ENCODE measurements around the gene ASAP2.
"Not testable (repeated sequence)": the region's sequence is repeated elsewhere in the genome, so short reads cannot be mapped to it uniquely, and the experiment has no call there.

Gene ASAP2

GRCh38 chr2:9214873-9215272 lies 8.3 kb downstream of the ASAP2 start:
- no peaks in the 10 kb centered on the region for H3K4me1 Mint-ChIP-seq (ENCODE audit: low read depth)
- peaks cover 27% of the 10 kb centered on the region for H3K27me3 Mint-ChIP-seq
- H3K9me3 Mint-ChIP-seq = no peaks in the 10 kb centered on the region
- no peak overlapping the region for H3K4me3 Mint-ChIP-seq
- no peak overlapping the region for H3K27ac Mint-ChIP-seq
- no peaks in the 10 kb centered on the region for H3K36me3 Mint-ChIP-seq (ENCODE audit: low read depth)

DNA sequence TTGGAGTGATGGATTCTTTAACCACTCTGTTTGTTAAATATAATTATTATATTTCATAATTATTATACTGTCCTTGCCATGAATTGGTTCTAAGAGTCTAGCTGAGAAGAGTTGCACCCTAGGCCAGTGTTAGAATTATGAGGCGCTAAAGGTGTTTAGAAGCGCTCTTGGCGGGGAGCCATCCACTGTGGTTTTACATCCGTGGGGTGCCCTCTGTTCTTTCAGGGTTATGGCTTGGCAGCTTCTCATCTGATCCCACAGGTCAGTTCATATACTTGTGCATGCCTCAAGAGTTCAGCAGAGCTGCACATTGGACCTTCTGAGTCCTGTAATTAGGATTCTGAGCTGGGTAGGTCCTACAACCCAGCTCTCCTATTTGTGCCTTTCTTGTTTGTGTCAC lies 9.1 kb downstream of the ASAP2 start:
- H3K9me3 Mint-ChIP-seq = no peaks in the 10 kb centered on the region
- H3K4me1 Mint-ChIP-seq (ENCODE audit: low read depth) = no peaks in the 10 kb centered on the region
- H3K27ac Mint-ChIP-seq = no peak overlapping the region
- peaks cover 21% of the 10 kb centered on the region for H3K27me3 Mint-ChIP-seq
- no peaks in the 10 kb centered on the region for H3K36me3 Mint-ChIP-seq (ENCODE audit: low read depth)
- H3K4me3 Mint-ChIP-seq = no peak overlapping the region

- not testable (repeated sequence) for H3K4me3 Mint-ChIP-seq; H3K4me1 Mint-ChIP-seq (ENCODE audit: low read depth); H3K27ac Mint-ChIP-seq; H3K9me3 Mint-ChIP-seq; H3K36me3 Mint-ChIP-seq (ENCODE audit: low read depth)
- H3K27me3 Mint-ChIP-seq = peaks cover 22% of the 10 kb centered on the region
These were observed 9.5 kb downstream of the ASAP2 start for GRCh38 chr2:9216143-9216542.

DNA sequence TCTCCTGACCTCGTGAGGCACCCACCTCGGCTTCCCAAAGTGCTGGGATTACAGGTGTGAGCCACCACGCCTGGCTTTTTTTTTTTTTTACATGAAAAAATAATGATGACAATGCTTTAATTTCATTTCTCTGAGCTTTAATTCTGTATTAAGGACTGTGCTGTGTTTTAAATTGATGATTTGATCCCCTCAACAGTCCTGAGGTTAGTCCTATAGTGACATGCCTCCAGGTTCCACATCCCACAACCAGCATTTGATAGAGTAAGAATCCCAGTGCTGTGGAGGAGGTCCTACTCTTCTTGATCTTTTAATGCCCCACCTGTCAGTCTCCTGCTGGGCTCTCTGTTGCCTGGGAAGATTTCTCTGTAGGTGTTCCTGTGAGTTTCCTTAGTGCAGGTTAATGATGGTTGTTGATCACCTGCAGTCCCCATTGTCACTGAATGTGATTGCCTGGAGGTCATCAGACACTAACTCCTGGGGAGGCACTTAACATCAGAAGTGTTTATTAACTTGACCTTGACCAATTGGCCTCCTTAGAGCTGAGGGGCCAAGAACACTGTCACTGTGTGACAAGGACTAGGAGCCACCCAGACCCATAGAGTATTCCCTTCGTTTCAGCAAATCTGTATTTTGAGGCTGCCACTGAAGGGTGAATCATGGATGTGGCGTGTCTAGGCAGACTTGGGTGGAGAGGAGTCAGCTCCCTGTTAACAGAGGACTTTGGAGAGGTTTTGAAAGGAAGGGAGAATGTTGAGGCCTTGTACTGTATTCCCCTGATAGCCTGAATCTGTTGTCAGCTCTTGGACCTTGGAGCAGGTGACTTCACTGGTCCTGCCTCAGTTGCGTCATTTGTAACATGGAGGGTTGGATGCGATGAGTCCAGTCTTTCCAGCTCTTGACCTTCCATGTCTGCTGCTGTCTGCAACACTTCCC lies 11.5 kb downstream of the ASAP2 start:
- H3K4me1 Mint-ChIP-seq (ENCODE audit: low read depth) = no peaks in the 10 kb centered on the region
- no peak overlapping the region for H3K4me3 Mint-ChIP-seq

GRCh38 chr2:9219027-9219445 lies 12.4 kb downstream of the ASAP2 start:
- Mint-ChIP-seq H3K27ac (no peak overlapping the region), H3K4me1 (ENCODE audit: low read depth) (no peaks in the 10 kb centered on the region), H3K36me3 (ENCODE audit: low read depth) (no peaks in the 10 kb centered on the region), H3K27me3 (peaks cover 12% of the 10 kb centered on the region), H3K4me3 (no peak overlapping the region), H3K9me3 (no peaks in the 10 kb centered on the region)

More for the DNA sequence above, 11.5 kb downstream of the ASAP2 start:
- Mint-ChIP-seq H3K9me3 (no peaks in the 10 kb centered on the region), H3K27me3 (peaks cover 16% of the 10 kb centered on the region), H3K27ac (no peak overlapping the region), H3K36me3 (ENCODE audit: low read depth) (no peaks in the 10 kb centered on the region)

- no peak overlapping the region for H3K4me3 Mint-ChIP-seq
- H3K4me1 Mint-ChIP-seq (ENCODE audit: low read depth) = no peaks in the 10 kb centered on the region
- H3K27me3 Mint-ChIP-seq = peaks cover 12% of the 10 kb centered on the region
- no peaks in the 10 kb centered on the region for H3K36me3 Mint-ChIP-seq (ENCODE audit: low read depth)
- no peaks in the 10 kb centered on the region for H3K9me3 Mint-ChIP-seq
- H3K27ac Mint-ChIP-seq = no peak overlapping the region
These were observed 13.6 kb downstream of the ASAP2 start for GRCh38 chr2:9220201-9220600.

- H3K4me3 Mint-ChIP-seq = no peak overlapping the region
- H3K27me3 Mint-ChIP-seq = peaks cover 12% of the 10 kb centered on the region
- H3K4me1 Mint-ChIP-seq (ENCODE audit: low read depth) = no peaks in the 10 kb centered on the region
- no peak overlapping the region for H3K27ac Mint-ChIP-seq
- no peaks in the 10 kb centered on the region for H3K9me3 Mint-ChIP-seq
- no peaks in the 10 kb centered on the region for H3K36me3 Mint-ChIP-seq (ENCODE audit: low read depth)
These were observed 14.6 kb downstream of the ASAP2 start for GRCh38 chr2:9221223-9221622.

DNA sequence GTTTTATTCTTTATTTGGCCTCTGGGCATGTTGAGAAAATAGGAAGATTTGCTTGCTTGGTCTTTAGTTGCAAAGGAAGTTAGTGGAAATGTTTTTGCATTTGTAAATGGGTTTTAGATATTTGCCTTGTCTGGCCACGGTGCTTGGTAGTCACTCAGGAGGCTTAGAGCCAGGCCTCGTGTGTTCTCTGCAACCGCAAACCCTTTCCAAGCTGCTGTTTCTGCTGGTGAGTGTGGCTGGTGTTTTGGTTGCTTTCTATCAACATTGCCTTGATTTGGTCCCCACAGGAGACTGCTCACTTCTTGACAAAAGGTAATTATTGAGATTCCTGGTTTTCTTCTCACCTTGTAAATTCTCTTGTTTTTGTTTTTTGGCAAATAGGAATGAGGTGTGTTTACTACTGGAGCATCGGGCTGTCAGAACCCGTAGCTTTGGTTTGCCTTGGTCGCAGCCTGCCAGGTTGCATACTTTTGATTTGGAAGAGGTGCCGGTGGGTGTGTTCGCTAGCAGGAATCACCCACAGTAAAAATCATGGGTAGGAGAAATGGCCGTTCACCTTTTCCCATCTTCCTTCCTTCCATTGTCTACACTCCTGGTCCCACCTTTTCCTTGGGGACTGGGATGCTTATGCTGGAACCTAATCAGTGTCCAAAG lies 15.8 kb downstream of the ASAP2 start:
- Mint-ChIP-seq H3K9me3 (no peaks in the 10 kb centered on the region), H3K27ac (no peak overlapping the region), H3K4me1 (ENCODE audit: low read depth) (no peaks in the 10 kb centered on the region), H3K4me3 (no peak overlapping the region), H3K36me3 (ENCODE audit: low read depth) (no peaks in the 10 kb centered on the region), H3K27me3 (peaks cover 12% of the 10 kb centered on the region)

DNA sequence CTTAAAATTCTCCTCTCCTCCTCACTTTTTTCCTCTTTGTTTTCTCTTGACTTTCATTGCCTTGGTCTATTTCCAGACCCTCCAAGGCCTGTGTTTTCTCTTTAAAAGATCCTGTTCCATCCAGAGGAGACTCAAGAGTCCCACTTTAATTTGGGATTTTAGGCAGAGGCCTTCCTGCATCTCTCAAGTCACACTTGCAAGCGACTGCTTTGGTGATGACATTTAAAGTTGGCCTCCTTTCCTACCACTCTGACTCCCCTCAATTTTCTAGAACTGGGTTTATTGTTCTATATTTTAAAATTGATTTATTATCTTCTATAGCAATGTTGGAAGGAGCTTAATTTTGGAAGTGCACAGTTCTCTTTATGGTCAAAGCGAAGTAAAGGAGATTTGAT lies 16.3 kb downstream of the ASAP2 start:
- H3K4me1 Mint-ChIP-seq (ENCODE audit: low read depth) = no peaks in the 10 kb centered on the region
- no peaks in the 10 kb centered on the region for H3K9me3 Mint-ChIP-seq
- H3K27ac Mint-ChIP-seq = no peak overlapping the region
- H3K27me3 Mint-ChIP-seq = peaks cover 15% of the 10 kb centered on the region
- H3K4me3 Mint-ChIP-seq = no peak overlapping the region
- no peaks in the 10 kb centered on the region for H3K36me3 Mint-ChIP-seq (ENCODE audit: low read depth)

- no peaks in the 10 kb centered on the region for H3K36me3 Mint-ChIP-seq (ENCODE audit: low read depth)
- no peaks in the 10 kb centered on the region for H3K9me3 Mint-ChIP-seq
- no peak overlapping the region for H3K27ac Mint-ChIP-seq
- H3K4me3 Mint-ChIP-seq = no peak overlapping the region
- H3K4me1 Mint-ChIP-seq (ENCODE audit: low read depth) = no peaks in the 10 kb centered on the region
- H3K27me3 Mint-ChIP-seq = peaks cover 19% of the 10 kb centered on the region
These were observed 19.2 kb downstream of the ASAP2 start for GRCh38 chr2:9225806-9226205.

DNA sequence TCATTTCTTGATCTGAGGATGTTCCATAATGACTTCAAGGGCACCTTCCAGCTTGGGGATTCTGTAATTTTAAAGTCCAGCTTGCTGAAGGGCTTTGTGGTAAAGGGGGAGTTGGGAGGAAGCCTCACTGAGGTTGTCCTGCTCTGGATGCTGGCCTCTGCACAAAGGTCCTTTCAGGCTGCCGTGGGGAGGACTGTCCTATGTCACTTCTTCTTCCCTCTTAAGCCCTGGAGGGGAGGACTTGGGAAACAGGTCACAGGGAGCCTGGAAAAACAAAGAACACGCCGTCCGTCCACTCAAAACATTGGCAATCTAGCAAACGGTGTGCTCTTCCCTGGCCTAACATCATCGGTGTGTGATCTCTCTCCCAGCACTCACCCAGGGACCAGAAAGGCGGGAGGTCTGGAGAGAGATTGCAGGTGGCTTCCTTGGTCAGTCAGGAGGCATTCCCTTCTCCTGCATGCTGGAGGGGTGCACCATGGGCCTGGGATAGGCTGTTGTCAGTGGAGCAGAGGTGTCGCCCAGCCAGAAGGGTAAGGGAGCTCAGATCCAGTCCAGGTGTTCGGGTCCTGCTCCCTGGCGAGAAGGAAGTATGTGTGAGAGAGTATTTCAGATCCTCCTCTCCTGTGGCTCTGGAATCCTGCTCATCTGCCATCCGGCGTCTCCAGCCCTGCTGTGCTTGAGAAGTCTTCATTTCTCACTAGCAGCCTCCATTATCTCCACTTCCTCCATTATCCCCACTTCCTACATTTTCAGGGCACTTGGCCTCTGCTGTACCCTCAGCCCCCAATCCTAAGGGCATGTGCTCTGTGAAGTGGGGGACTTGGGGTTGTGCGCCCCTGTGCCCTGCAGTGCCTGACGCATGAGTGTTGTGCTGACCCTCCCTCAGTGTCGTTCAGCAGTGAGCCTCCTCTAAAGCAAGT lies 20.1 kb downstream of the ASAP2 start:
- Mint-ChIP-seq H3K27ac (no peak overlapping the region), H3K4me1 (ENCODE audit: low read depth) (no peaks in the 10 kb centered on the region), H3K9me3 (no peaks in the 10 kb centered on the region), H3K4me3 (no peak overlapping the region), H3K27me3 (peaks cover 17% of the 10 kb centered on the region), H3K36me3 (ENCODE audit: low read depth) (no peaks in the 10 kb centered on the region)

DNA sequence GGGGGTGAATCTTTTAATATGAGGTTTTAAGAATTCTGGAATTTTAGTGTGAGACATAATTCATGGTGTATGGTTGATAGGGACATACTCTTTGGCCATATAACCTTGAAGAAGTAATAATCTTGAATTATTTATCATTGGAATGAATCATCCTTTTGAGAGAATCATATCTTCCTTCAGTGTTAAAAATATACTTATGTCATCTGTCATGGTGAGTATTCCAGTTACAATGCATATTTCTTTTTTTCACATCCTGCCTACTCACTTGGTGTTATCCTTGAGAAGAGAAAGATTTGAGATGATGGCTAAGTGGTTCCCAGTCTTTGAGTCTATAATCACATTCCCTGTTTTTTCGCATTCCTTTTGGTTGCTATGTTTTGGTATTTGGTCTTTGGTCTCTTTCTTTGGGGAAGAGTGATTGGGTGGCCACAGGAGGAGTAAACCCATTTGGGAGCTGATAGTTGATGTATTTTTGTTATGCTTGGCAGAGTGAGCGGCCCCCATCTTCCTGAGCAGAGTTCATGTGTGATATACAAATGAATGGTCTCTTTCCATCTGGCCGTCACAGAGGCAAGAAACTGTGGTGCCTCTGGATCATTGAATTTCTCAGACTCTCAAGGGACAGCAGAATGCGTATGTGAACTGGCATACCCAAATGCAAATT lies 21.6 kb downstream of the ASAP2 start:
- no peaks in the 10 kb centered on the region for H3K4me1 Mint-ChIP-seq (ENCODE audit: low read depth)
- peaks cover 32% of the 10 kb centered on the region for H3K27me3 Mint-ChIP-seq
- H3K27ac Mint-ChIP-seq = no peak overlapping the region
- H3K9me3 Mint-ChIP-seq = no peaks in the 10 kb centered on the region
- no peaks in the 10 kb centered on the region for H3K36me3 Mint-ChIP-seq (ENCODE audit: low read depth)
- no peak overlapping the region for H3K4me3 Mint-ChIP-seq

- peaks cover 32% of the 10 kb centered on the region for H3K27me3 Mint-ChIP-seq
- H3K9me3 Mint-ChIP-seq = no peaks in the 10 kb centered on the region
- H3K36me3 Mint-ChIP-seq (ENCODE audit: low read depth) = no peaks in the 10 kb centered on the region
- no peak overlapping the region for H3K27ac Mint-ChIP-seq
- H3K4me1 Mint-ChIP-seq (ENCODE audit: low read depth) = no peaks in the 10 kb centered on the region
- H3K4me3 Mint-ChIP-seq = no peak overlapping the region
These were observed 22.3 kb downstream of the ASAP2 start for GRCh38 chr2:9228781-9229469.

- H3K27me3 Mint-ChIP-seq = peaks cover 32% of the 10 kb centered on the region
- H3K36me3 Mint-ChIP-seq (ENCODE audit: low read depth) = no peaks in the 10 kb centered on the region
- H3K27ac Mint-ChIP-seq = no peak overlapping the region
- H3K4me3 Mint-ChIP-seq = no peak overlapping the region
- H3K4me1 Mint-ChIP-seq (ENCODE audit: low read depth) = no peaks in the 10 kb centered on the region
- H3K9me3 Mint-ChIP-seq = no peaks in the 10 kb centered on the region
These were observed 22.8 kb downstream of the ASAP2 start for GRCh38 chr2:9229470-9229820.
